Activated naive CD4-positive, alpha-beta T cell (primary cell): ENCODE results near the gene RPP25L.

ENCODE experiments used
- DNase-seq, 4 experiments: peaks; one replicate each; lab custom pipeline; 2025; lab: John Stamatoyannopoulos, UW

RPP25L gene

GRCh38 chr9:34568133-34568532 is 43.8 kb downstream of the RPP25L start:
- DNase-seq, result no peak

- DNase-seq, result no peak
Measured at GRCh38 chr9:34566972-34567371, 44.9 kb downstream of the RPP25L start.

- DNase-seq, result no peak
Measured at GRCh38 chr9:34566322-34566721, 45.6 kb downstream of the RPP25L start.

GRCh38 chr9:34565856-34566255 is 46.0 kb downstream of the RPP25L start:
- DNase-seq, result no peak

- DNase-seq, result no peak
Measured at GRCh38 chr9:34564617-34565016, 47.3 kb downstream of the RPP25L start.

GRCh38 chr9:34563262-34563661 is 48.6 kb downstream of the RPP25L start:
- DNase-seq, result no peak

GRCh38 chr9:34562135-34562745 is 49.7 kb downstream of the RPP25L start:
- DNase-seq, result no peak

GRCh38 chr9:34560599-34561214 is 51.2 kb downstream of the RPP25L start:
- no peak for DNase-seq
